ENCODE results near the gene CLEC11A.
"Not testable (repeated sequence)": the region's sequence is repeated elsewhere in the genome, so short reads cannot be mapped to it uniquely, and the experiment has no call there.

The CLEC11A gene

GRCh38 chr19:50747141-50747540, 24.0 kb downstream of the CLEC11A start:
- H3K4me1 ChIP-seq (ENCODE audit: control insufficient read depth, low read depth, low read length); H3K4me3 ChIP-seq (ENCODE audit: low read length); H3K36me3 ChIP-seq (ENCODE audit: control insufficient read depth, low read depth, low read length); H3K9me3 ChIP-seq (ENCODE audit: control insufficient read depth, low read depth, low read length); H3K27ac ChIP-seq (ENCODE audit: low read length); H3K9ac ChIP-seq (ENCODE audit: low read length); H3K27me3 ChIP-seq (ENCODE audit: control insufficient read depth, insufficient read depth, low read length): not testable (repeated sequence)

GRCh38 chr19:50749490-50749889, 26.3 kb downstream of the CLEC11A start:
- Histone ChIP-seq H3K4me3 (ENCODE audit: low read length) (no peak overlapping the region), H3K9ac (ENCODE audit: low read length) (no peak overlapping the region), H3K27ac (ENCODE audit: low read length) (no peak overlapping the region), H3K27me3 (ENCODE audit: control insufficient read depth, insufficient read depth, low read length) (no peaks in the 10 kb centered on the region), H3K36me3 (ENCODE audit: control insufficient read depth, low read depth, low read length) (no peaks in the 10 kb centered on the region), H3K4me1 (ENCODE audit: control insufficient read depth, low read depth, low read length) (no peaks in the 10 kb centered on the region), H3K9me3 (ENCODE audit: control insufficient read depth, low read depth, low read length) (no peaks in the 10 kb centered on the region)

- Histone ChIP-seq H3K36me3 (ENCODE audit: control insufficient read depth, low read depth, low read length) (no peaks in the 10 kb centered on the region), H3K9me3 (ENCODE audit: control insufficient read depth, low read depth, low read length) (no peaks in the 10 kb centered on the region), H3K4me1 (ENCODE audit: control insufficient read depth, low read depth, low read length) (no peaks in the 10 kb centered on the region), H3K4me3 (ENCODE audit: low read length) (no peak overlapping the region), H3K27me3 (ENCODE audit: control insufficient read depth, insufficient read depth, low read length) (no peaks in the 10 kb centered on the region), H3K9ac (ENCODE audit: low read length) (no peak overlapping the region), H3K27ac (ENCODE audit: low read length) (no peak overlapping the region)
Observed at GRCh38 chr19:50750010-50750409, 26.8 kb downstream of the CLEC11A start.

- Histone ChIP-seq H3K4me1 (ENCODE audit: control insufficient read depth, low read depth, low read length) (no peaks in the 10 kb centered on the region), H3K36me3 (ENCODE audit: control insufficient read depth, low read depth, low read length) (no peaks in the 10 kb centered on the region), H3K4me3 (ENCODE audit: low read length) (no peak overlapping the region), H3K9ac (ENCODE audit: low read length) (no peak overlapping the region), H3K27ac (ENCODE audit: low read length) (no peak overlapping the region), H3K9me3 (ENCODE audit: control insufficient read depth, low read depth, low read length) (no peaks in the 10 kb centered on the region), H3K27me3 (ENCODE audit: control insufficient read depth, insufficient read depth, low read length) (no peaks in the 10 kb centered on the region)
Observed at GRCh38 chr19:50753879-50754278, 30.7 kb downstream of the CLEC11A start.

- H3K4me3 ChIP-seq (ENCODE audit: low read length); H3K9ac ChIP-seq (ENCODE audit: low read length); H3K27ac ChIP-seq (ENCODE audit: low read length); H3K4me1 ChIP-seq (ENCODE audit: control insufficient read depth, low read depth, low read length); H3K9me3 ChIP-seq (ENCODE audit: control insufficient read depth, low read depth, low read length); H3K27me3 ChIP-seq (ENCODE audit: control insufficient read depth, insufficient read depth, low read length); H3K36me3 ChIP-seq (ENCODE audit: control insufficient read depth, low read depth, low read length): not testable (repeated sequence)
Observed at GRCh38 chr19:50756244-50756643, 33.1 kb downstream of the CLEC11A start.

GRCh38 chr19:50757624-50758023, 34.5 kb downstream of the CLEC11A start:
- not testable (repeated sequence) for H3K4me1 ChIP-seq (ENCODE audit: control insufficient read depth, low read depth, low read length); H3K27ac ChIP-seq (ENCODE audit: low read length); H3K9me3 ChIP-seq (ENCODE audit: control insufficient read depth, low read depth, low read length); H3K27me3 ChIP-seq (ENCODE audit: control insufficient read depth, insufficient read depth, low read length); H3K9ac ChIP-seq (ENCODE audit: low read length); H3K4me3 ChIP-seq (ENCODE audit: low read length); H3K36me3 ChIP-seq (ENCODE audit: control insufficient read depth, low read depth, low read length)

GRCh38 chr19:50759076-50759475, 35.9 kb downstream of the CLEC11A start:
- not testable (repeated sequence) for H3K27me3 ChIP-seq (ENCODE audit: control insufficient read depth, insufficient read depth, low read length); H3K9me3 ChIP-seq (ENCODE audit: control insufficient read depth, low read depth, low read length); H3K36me3 ChIP-seq (ENCODE audit: control insufficient read depth, low read depth, low read length); H3K9ac ChIP-seq (ENCODE audit: low read length); H3K27ac ChIP-seq (ENCODE audit: low read length); H3K4me3 ChIP-seq (ENCODE audit: low read length); H3K4me1 ChIP-seq (ENCODE audit: control insufficient read depth, low read depth, low read length)

GRCh38 chr19:50759886-50760285, 36.7 kb downstream of the CLEC11A start:
- Histone ChIP-seq H3K4me1 (ENCODE audit: control insufficient read depth, low read depth, low read length) (no peaks in the 10 kb centered on the region), H3K9ac (ENCODE audit: low read length) (no peak overlapping the region), H3K9me3 (ENCODE audit: control insufficient read depth, low read depth, low read length) (no peaks in the 10 kb centered on the region), H3K4me3 (ENCODE audit: low read length) (no peak overlapping the region), H3K27me3 (ENCODE audit: control insufficient read depth, insufficient read depth, low read length) (no peaks in the 10 kb centered on the region), H3K27ac (ENCODE audit: low read length) (no peak overlapping the region), H3K36me3 (ENCODE audit: control insufficient read depth, low read depth, low read length) (no peaks in the 10 kb centered on the region)

GRCh38 chr19:50761501-50761900, 38.3 kb downstream of the CLEC11A start:
- not testable (repeated sequence) for H3K27ac ChIP-seq (ENCODE audit: low read length); H3K36me3 ChIP-seq (ENCODE audit: control insufficient read depth, low read depth, low read length); H3K4me3 ChIP-seq (ENCODE audit: low read length); H3K9me3 ChIP-seq (ENCODE audit: control insufficient read depth, low read depth, low read length); H3K27me3 ChIP-seq (ENCODE audit: control insufficient read depth, insufficient read depth, low read length); H3K4me1 ChIP-seq (ENCODE audit: control insufficient read depth, low read depth, low read length); H3K9ac ChIP-seq (ENCODE audit: low read length)

- not testable (repeated sequence) for H3K27ac ChIP-seq (ENCODE audit: low read length); H3K4me3 ChIP-seq (ENCODE audit: low read length); H3K9ac ChIP-seq (ENCODE audit: low read length); H3K4me1 ChIP-seq (ENCODE audit: control insufficient read depth, low read depth, low read length); H3K36me3 ChIP-seq (ENCODE audit: control insufficient read depth, low read depth, low read length); H3K9me3 ChIP-seq (ENCODE audit: control insufficient read depth, low read depth, low read length); H3K27me3 ChIP-seq (ENCODE audit: control insufficient read depth, insufficient read depth, low read length)
Observed at GRCh38 chr19:50763521-50763920, 40.4 kb downstream of the CLEC11A start.

- Histone ChIP-seq H3K27me3 (ENCODE audit: control insufficient read depth, insufficient read depth, low read length) (no peaks in the 10 kb centered on the region), H3K9me3 (ENCODE audit: control insufficient read depth, low read depth, low read length) (no peaks in the 10 kb centered on the region), H3K9ac (ENCODE audit: low read length) (no peak overlapping the region), H3K4me1 (ENCODE audit: control insufficient read depth, low read depth, low read length) (no peaks in the 10 kb centered on the region), H3K4me3 (ENCODE audit: low read length) (no peak overlapping the region), H3K27ac (ENCODE audit: low read length) (no peak overlapping the region), H3K36me3 (ENCODE audit: control insufficient read depth, low read depth, low read length) (no peaks in the 10 kb centered on the region)
Observed at GRCh38 chr19:50764409-50764808, 41.2 kb downstream of the CLEC11A start.

GRCh38 chr19:50766746-50767145, 43.6 kb downstream of the CLEC11A start:
- H3K36me3 ChIP-seq (ENCODE audit: control insufficient read depth, low read depth, low read length); H3K4me1 ChIP-seq (ENCODE audit: control insufficient read depth, low read depth, low read length); H3K9ac ChIP-seq (ENCODE audit: low read length); H3K9me3 ChIP-seq (ENCODE audit: control insufficient read depth, low read depth, low read length); H3K27me3 ChIP-seq (ENCODE audit: control insufficient read depth, insufficient read depth, low read length); H3K27ac ChIP-seq (ENCODE audit: low read length); H3K4me3 ChIP-seq (ENCODE audit: low read length): not testable (repeated sequence)

- not testable (repeated sequence) for H3K9me3 ChIP-seq (ENCODE audit: control insufficient read depth, low read depth, low read length); H3K36me3 ChIP-seq (ENCODE audit: control insufficient read depth, low read depth, low read length); H3K27me3 ChIP-seq (ENCODE audit: control insufficient read depth, insufficient read depth, low read length); H3K9ac ChIP-seq (ENCODE audit: low read length); H3K4me1 ChIP-seq (ENCODE audit: control insufficient read depth, low read depth, low read length); H3K4me3 ChIP-seq (ENCODE audit: low read length); H3K27ac ChIP-seq (ENCODE audit: low read length)
Observed at GRCh38 chr19:50767263-50767662, 44.1 kb downstream of the CLEC11A start.

Measured in iPS-18a (cell line).